Right lobe of liver (tissue), 6 donors: Measurements from ENCODE around the gene SLC6A16. TPM values are rescaled to one million over a fixed set of nuclear protein-coding genes. Genes with fewer than 3 reads are reported as not detected.
"Not testable (repeated sequence)": the region's sequence is repeated elsewhere in the genome, so short reads cannot be mapped to it uniquely, and the experiment has no call there.

Source experiments
- ATAC-seq, 4 donors: fragments of 200-7000 bp; cut with Tn5 transposase; one replicate each; pipeline ENCODE4 v1.9.1; 2020; ENCODE audit warnings: mild to moderate bottlenecking in 4 of 4, moderate library complexity in 4 of 4
- DNase-seq, 3 donors: peaks; one replicate each; pipeline ENCODE4 v3.0.0-alpha.2; 2020
- H3K27ac ChIP-seq, 3 donors: fragments of 200-600 bp; one replicate each; pipeline ENCODE4 v1.8.0; 2022
- H3K27me3 ChIP-seq, 2 donors: fragments of 200-600 bp; one replicate each; pipeline ENCODE4 v1.8.0; 2022
- H3K36me3 ChIP-seq, 4 donors: fragments of 200-600 bp; sonication (generic) in 1 of 4; one replicate each; pipeline versions ENCODE4 v1.5.1 to v1.8.0; 2017 to 2022; ENCODE audit warnings: control low read depth in 1 of 4
- H3K4me1 ChIP-seq, 4 donors: fragments of 200-600 bp; sonication (generic) in 1 of 4; one replicate each; pipeline versions ENCODE4 v1.5.1 to v1.8.0; 2017 to 2022; ENCODE audit warnings: control low read depth in 1 of 4
- H3K4me3 ChIP-seq, 3 donors: fragments of 200-600 bp; one replicate each; pipeline ENCODE4 v1.8.0; 2022
- H3K9me3 ChIP-seq, 4 donors: fragments of 200-600 bp; sonication (generic) in 1 of 4; one replicate each; pipeline versions ENCODE4 v1.5.1 to v1.8.0; 2017 to 2022; ENCODE audit warnings: control low read depth in 1 of 4
- POLR2A ChIP-seq: fragments of 450-650 bp; IDR thresholded peaks from one replicate; pipeline ENCODE4 v1.6.1; 2017; ENCODE audit warnings: antibody characterized with exemption, mild to moderate bottlenecking
- WGBS: methylation state at CpG from one replicate; pipeline ENCODE4 v1.1.6; 2018; ENCODE audit warnings: low coverage, low lambda C conversion rate; ENCODE audit not compliant: insufficient coverage; ENCODE audit errors: missing lambda C conversion rate; 5-methylcytosine and 5-hydroxymethylcytosine counted together
- intact Hi-C, 2 donors: fragments of 100-400 bp; cut with DNase I; formaldehyde crosslinking; loops; one replicate each; pipeline versions ENCODE4 v1.11.2 to v1.14.1; 2022
- total RNA-seq, 6 experiments: library from RNA; depleted of rRNA in 2 of 6; stranded (reverse); fragments of >200 nt in 2 of 6; fragmentation: NEBNext Ultra II Directional in 3 of 6; extraction: Animal tissue kit (Norgen Biotek cat#: 25700) in 3 of 6; gene quantifications; one replicate each; pipeline versions ENCODE4 v1.1.0 to v1.2.4, GENCODE V29; 2016 to 2023
- TF ChIP-seq, protein P1 (sequence below), 4 donors: fragments of 200-600 bp in 3 of 4; fragments of 450-650 bp in 1 of 4; IDR thresholded peaks; one replicate each; pipeline versions ENCODE4 v1.5.1 to v1.8.0; 2016 to 2022; ENCODE audit warnings: antibody characterized with exemption in 4 of 4, mild to moderate bottlenecking in 2 of 4
- donor health status: DM: no; HTN: yes; CAD: no.
- donor health status: DM: no; HTN: no; CAD: no.
- donor health status: DM: no; HTN: no; CAD: no.
- donor health status: DM: no; HTN: yes; CAD: no.
- donor health status: DM: no; HTN: yes; CAD: no.

SLC6A16 gene
- total RNA-seq, 6 experiments from 2014 or later, result 0.25 to 4.6 (median 2.4) TPM

DNA sequence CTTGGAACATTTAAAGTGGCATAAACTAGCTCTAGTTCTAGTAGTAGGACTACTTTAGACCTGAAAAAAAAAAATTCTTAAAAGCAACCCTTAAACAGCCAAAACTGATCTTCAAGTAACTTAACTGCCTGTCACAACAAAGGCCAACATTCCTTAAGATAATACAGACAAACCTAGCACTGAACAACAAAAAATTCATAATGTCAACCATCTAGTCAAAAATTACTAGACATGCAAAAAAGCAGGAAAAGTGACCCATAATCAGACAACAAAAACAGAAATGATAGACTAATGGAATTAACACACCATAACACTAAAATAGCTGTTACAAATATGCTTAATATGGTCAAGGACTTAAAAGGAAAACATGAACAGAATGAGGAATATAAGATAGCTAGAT is 6.7 kb downstream of the SLC6A16 start:
- intact Hi-C loops, result no loop called here
- H3K27ac ChIP-seq, result no peak overlapping the region
- no peak for TF ChIP-seq POLR2A
- TF ChIP-seq, protein P1, sequence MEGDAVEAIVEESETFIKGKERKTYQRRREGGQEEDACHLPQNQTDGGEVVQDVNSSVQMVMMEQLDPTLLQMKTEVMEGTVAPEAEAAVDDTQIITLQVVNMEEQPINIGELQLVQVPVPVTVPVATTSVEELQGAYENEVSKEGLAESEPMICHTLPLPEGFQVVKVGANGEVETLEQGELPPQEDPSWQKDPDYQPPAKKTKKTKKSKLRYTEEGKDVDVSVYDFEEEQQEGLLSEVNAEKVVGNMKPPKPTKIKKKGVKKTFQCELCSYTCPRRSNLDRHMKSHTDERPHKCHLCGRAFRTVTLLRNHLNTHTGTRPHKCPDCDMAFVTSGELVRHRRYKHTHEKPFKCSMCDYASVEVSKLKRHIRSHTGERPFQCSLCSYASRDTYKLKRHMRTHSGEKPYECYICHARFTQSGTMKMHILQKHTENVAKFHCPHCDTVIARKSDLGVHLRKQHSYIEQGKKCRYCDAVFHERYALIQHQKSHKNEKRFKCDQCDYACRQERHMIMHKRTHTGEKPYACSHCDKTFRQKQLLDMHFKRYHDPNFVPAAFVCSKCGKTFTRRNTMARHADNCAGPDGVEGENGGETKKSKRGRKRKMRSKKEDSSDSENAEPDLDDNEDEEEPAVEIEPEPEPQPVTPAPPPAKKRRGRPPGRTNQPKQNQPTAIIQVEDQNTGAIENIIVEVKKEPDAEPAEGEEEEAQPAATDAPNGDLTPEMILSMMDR (IDR thresholded peaks at IDR 0.05), result no peak
- H3K9me3 ChIP-seq, result no peaks in the 10 kb centered on the region
- H3K4me3 ChIP-seq, result no peak overlapping the region
- H3K27me3 ChIP-seq, result no peaks in the 10 kb centered on the region
- H3K36me3 ChIP-seq, result peaks cover 0 to 3% (median under 1%) of the 10 kb centered on the region in 4 donors
- ATAC-seq, result no peak
- no peaks in the 10 kb centered on the region for H3K4me1 ChIP-seq
- DNase-seq, result no peak

DNA sequence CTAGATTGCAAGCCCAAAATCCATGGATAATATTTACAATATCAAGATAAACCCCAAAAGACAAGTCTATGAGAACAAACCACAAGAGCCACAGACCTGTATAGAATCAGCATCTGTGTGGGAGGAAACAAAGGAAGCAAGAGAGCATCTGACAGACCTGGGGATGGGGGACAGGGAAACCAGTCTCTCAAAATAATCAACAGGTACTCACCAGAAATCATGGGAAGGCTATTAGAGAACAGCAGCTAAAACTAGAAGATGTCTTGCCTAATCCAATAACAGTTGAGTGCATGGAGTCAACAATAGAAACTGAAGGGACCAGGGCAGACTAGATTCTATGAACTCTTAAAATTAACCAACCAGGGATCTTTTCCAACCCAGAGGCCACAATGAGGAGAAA is 8.7 kb downstream of the SLC6A16 start:
- Histone ChIP-seq H3K9me3 (no peaks in the 10 kb centered on the region), H3K4me3 (no peak overlapping the region), H3K27me3 (no peaks in the 10 kb centered on the region), H3K36me3 (peaks cover 0 to 1% (median 0%) of the 10 kb centered on the region in 4 donors), H3K27ac (no peak overlapping the region), H3K4me1 (no peaks in the 10 kb centered on the region)
- ATAC-seq, result no peak
- TF ChIP-seq, protein P1 (IDR thresholded peaks at IDR 0.05), result no peak
- no peak for TF ChIP-seq POLR2A
- intact Hi-C loops, result no loop called here
- DNase-seq, result no peak

DNA sequence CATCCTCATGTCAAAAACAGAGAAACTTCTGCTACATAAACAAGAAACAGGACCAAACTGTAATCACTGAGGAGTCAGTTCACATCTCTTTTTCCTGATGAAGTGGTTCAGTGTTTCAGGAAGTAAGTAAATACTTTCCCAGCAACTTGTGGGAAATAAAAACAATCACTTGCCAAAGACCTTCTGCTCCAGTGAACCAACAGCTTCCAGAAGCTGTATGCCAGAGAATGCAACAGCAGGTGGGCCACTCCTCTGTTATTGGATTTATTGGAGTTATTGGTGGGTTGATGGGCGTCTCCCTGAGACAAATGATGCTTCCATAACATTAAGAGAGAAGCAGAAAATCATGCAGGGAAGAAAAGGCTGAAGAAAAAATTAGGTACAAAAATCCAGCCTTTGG is 9.9 kb downstream of the SLC6A16 start:
- ATAC-seq (no peak), DNase-seq (no peak)
- Histone ChIP-seq H3K27ac (no peak overlapping the region), H3K9me3 (no peaks in the 10 kb centered on the region), H3K4me3 (no peak overlapping the region), H3K36me3 (peaks cover 0 to 8% (median 4%) of the 10 kb centered on the region in 4 donors), H3K27me3 (no peaks in the 10 kb centered on the region), H3K4me1 (no peaks in the 10 kb centered on the region)
- intact Hi-C loops, result no loop called here
- no CpG with 5 or more reads among the region's 1 CpG for WGBS
- TF ChIP-seq POLR2A, result no peak
- TF ChIP-seq, protein P1 (IDR thresholded peaks at IDR 0.05), result no peak

DNA sequence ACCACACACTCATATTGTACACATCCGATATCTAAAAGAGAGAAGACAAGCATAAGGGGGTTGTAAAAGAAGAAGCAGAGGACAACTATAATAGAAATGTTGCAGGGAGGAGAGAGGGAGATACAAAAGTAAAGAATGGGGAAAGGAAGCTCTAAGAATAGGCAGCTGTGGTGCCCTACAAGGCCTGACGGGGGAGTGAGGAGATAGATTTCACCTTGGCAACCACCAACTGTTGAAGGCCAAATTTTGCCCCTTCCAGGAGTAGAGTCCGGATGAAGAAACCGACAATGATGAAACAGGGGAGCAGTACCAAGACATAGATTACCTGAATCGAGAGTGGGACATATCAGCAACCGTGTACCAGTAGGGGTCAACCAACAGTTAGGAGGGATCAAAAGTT is 15.9 kb downstream of the SLC6A16 start:
- ATAC-seq, result no peak
- WGBS, result 87% methylated on average over 6 of the region's 6 CpGs

DNA sequence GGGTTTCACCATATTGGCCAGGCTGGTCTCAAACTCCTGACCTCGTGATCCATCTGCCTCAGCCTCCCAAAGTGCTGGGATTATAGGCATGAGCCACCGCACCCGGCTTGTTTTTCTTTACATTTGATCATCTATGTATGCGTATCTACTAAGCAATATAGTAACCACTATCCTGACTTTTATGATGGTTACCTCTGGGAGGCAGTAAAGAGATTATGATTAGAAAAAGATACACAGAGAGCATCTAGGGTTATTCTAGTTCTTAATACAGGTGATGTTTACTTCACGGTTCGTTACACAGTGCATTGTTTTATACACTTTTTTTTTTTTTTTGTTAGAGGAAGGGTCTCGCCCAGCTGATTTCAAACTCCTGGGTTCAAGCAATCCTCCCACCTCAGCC is 18.3 kb downstream of the SLC6A16 start:
- H3K4me1 ChIP-seq, DNase-seq, H3K27me3 ChIP-seq, H3K4me3 ChIP-seq, intact Hi-C loops, H3K9me3 ChIP-seq, H3K27ac ChIP-seq, ATAC-seq: not testable (repeated sequence)
- 78% methylated on average over 4 of the region's 7 CpGs for WGBS
- peaks cover 0 to 12% (median 4%) of the 10 kb centered on the region in 4 donors for H3K36me3 ChIP-seq

More for the DNA sequence above, 15.9 kb downstream of the SLC6A16 start:
- Histone ChIP-seq H3K36me3 (peaks cover 0 to 12% (median 4%) of the 10 kb centered on the region in 4 donors), H3K4me1 (no peaks in the 10 kb centered on the region), H3K9me3 (no peaks in the 10 kb centered on the region), H3K4me3 (no peak overlapping the region), H3K27ac (no peak overlapping the region), H3K27me3 (no peaks in the 10 kb centered on the region)
- intact Hi-C loops, result no loop called here
- DNase-seq, result no peak
- TF ChIP-seq, protein P1 (IDR thresholded peaks at IDR 0.05), result no peak
- TF ChIP-seq POLR2A, result no peak
